Peyer's patch (tissue), 4 donors: ENCODE results near the gene MAP3K5.

Source experiments
- POLR2A ChIP-seq, 2 donors: fragments of 450-650 bp; IDR thresholded peaks; one replicate each; pipeline ENCODE4 v1.5.1; 2017; ENCODE audit warnings: antibody characterized with exemption in 2 of 2, mild to moderate bottlenecking in 2 of 2, moderate library complexity in 2 of 2
- TF ChIP-seq, protein P1 (sequence below), 6 experiments: fragments of 450-650 bp in 4 of 6; fragments of 200-600 bp in 2 of 6; sonication (generic) in 1 of 6; IDR thresholded peaks; one replicate each; pipeline ENCODE4 v1.5.1; 2017 to 2019; ENCODE audit warnings: antibody characterized with exemption in 6 of 6, mild to moderate bottlenecking in 3 of 6, moderate library complexity in 1 of 6

GRCh38 chr6:136517582-136517981, 274.7 kb downstream of the MAP3K5 start:
- TF ChIP-seq, protein P1, sequence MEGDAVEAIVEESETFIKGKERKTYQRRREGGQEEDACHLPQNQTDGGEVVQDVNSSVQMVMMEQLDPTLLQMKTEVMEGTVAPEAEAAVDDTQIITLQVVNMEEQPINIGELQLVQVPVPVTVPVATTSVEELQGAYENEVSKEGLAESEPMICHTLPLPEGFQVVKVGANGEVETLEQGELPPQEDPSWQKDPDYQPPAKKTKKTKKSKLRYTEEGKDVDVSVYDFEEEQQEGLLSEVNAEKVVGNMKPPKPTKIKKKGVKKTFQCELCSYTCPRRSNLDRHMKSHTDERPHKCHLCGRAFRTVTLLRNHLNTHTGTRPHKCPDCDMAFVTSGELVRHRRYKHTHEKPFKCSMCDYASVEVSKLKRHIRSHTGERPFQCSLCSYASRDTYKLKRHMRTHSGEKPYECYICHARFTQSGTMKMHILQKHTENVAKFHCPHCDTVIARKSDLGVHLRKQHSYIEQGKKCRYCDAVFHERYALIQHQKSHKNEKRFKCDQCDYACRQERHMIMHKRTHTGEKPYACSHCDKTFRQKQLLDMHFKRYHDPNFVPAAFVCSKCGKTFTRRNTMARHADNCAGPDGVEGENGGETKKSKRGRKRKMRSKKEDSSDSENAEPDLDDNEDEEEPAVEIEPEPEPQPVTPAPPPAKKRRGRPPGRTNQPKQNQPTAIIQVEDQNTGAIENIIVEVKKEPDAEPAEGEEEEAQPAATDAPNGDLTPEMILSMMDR (IDR thresholded peaks at IDR 0.05), result no peak
- TF ChIP-seq POLR2A (IDR thresholded peaks at IDR 0.05), result no peak
